GM23338 (cell line): ENCODE measurements around the gene OTOG. TPM values are rescaled to one million over a fixed set of nuclear protein-coding genes. Genes with fewer than 3 reads are reported as not detected.

Experiments
- ATAC-seq: fragments of 200-7000 bp; cut with Tn5 transposase; 3 replicates; pipeline ENCODE4 v1.9.1; 2020
- DNase-seq: peaks from one replicate; pipeline ENCODE4 v3.0.0-alpha.2; 2015; ENCODE audit warnings: low spot score
- H2AFZ ChIP-seq: fragments of 200-600 bp; sonication (generic); 2 replicates; pipeline ENCODE4 v1.8.0; 2016; ENCODE audit warnings: antibody characterized with exemption, mild to moderate bottlenecking, moderate library complexity
- H3F3A ChIP-seq: fragments of 200-600 bp; sonication (generic); replicated peaks from 2 replicates; pipeline ENCODE4 v1.8.0; 2017; ENCODE audit warnings: antibody characterized with exemption, mixed run types, low read depth
- H3K27ac ChIP-seq: fragments of 200-600 bp; sonication (generic); 2 replicates; pipeline ENCODE4 v1.6.1; 2016; ENCODE audit warnings: low read depth
- H3K27me3 ChIP-seq: fragments of 200-600 bp; sonication (generic); 2 replicates; pipeline ENCODE4 v1.8.0; 2016; ENCODE audit warnings: mild to moderate bottlenecking, mixed run types, moderate library complexity; ENCODE audit not compliant: insufficient read depth
- H3K36me3 ChIP-seq: fragments of 200-600 bp; sonication (generic); 2 replicates; pipeline ENCODE4 v1.8.0; 2016; ENCODE audit warnings: mild to moderate bottlenecking; ENCODE audit not compliant: insufficient read depth
- H3K4me1 ChIP-seq: fragments of 200-600 bp; sonication (generic); 2 replicates; pipeline ENCODE4 v1.8.0; 2016; ENCODE audit warnings: mild to moderate bottlenecking, moderate library complexity; ENCODE audit not compliant: insufficient read depth
- H3K4me2 ChIP-seq: fragments of 200-600 bp; sonication (generic); 2 replicates; pipeline ENCODE4 v1.7.1; 2017; ENCODE audit warnings: mixed run types
- H3K4me3 ChIP-seq: fragments of 200-600 bp; sonication (generic); 2 replicates; pipeline ENCODE4 v1.6.1; 2016; ENCODE audit warnings: mixed run types
- H3K79me2 ChIP-seq: fragments of 200-600 bp; sonication (generic); replicated peaks from 2 replicates; pipeline ENCODE4 v1.8.0; 2017; ENCODE audit warnings: mild to moderate bottlenecking; ENCODE audit not compliant: insufficient read depth
- H3K9me2 ChIP-seq: fragments of 200-600 bp; sonication (generic); 2 replicates; pipeline ENCODE4 v1.8.0; 2017; ENCODE audit not compliant: insufficient read depth
- H4K20me1 ChIP-seq: fragments of 200-600 bp; sonication (generic); replicated peaks from 2 replicates; pipeline ENCODE4 v1.8.0; 2017; ENCODE audit warnings: mild to moderate bottlenecking; ENCODE audit not compliant: insufficient read depth
- H3K27ac Mint-ChIP-seq: 2 replicates; pipeline ENCODE4 v1.8.0; 2020; ENCODE audit warnings: inconsistent platforms, mild to moderate bottlenecking, moderate library complexity, mixed read lengths
- H3K27me3 Mint-ChIP-seq: 3 replicates; pipeline ENCODE4 v1.8.0; 2022; ENCODE audit warnings: low read depth, mild to moderate bottlenecking, moderate library complexity, mixed read lengths, inconsistent platforms; ENCODE audit not compliant: insufficient read depth, poor library complexity
- H3K36me3 Mint-ChIP-seq: 3 replicates; pipeline ENCODE4 v1.8.0; 2021; ENCODE audit warnings: low read depth, mild to moderate bottlenecking, inconsistent platforms, moderate library complexity, mixed read lengths
- H3K4me1 Mint-ChIP-seq: 3 replicates; pipeline ENCODE4 v1.8.0; 2020; ENCODE audit warnings: mild to moderate bottlenecking, inconsistent platforms, mixed read lengths
- H3K4me3 Mint-ChIP-seq: 3 replicates; pipeline ENCODE4 v1.8.0; 2021; ENCODE audit warnings: moderate library complexity, mild to moderate bottlenecking, inconsistent platforms, mixed read lengths
- H3K9me3 Mint-ChIP-seq: 3 replicates; pipeline ENCODE4 v1.8.0; 2020; ENCODE audit warnings: moderate library complexity, mild to moderate bottlenecking, inconsistent platforms, mixed read lengths
- CREB1 ChIP-seq: fragments of 250-450 bp; sonication (Bioruptor Pico); IDR thresholded peaks from 2 replicates; pipeline ENCODE4 v1.5.0; 2020; ENCODE audit warnings: low read depth, mild to moderate bottlenecking, moderate library complexity
- CTCF ChIP-seq, 2 experiments: fragments of 200-600 bp in 1 of 2; sonication (generic) in 1 of 2; conservative IDR thresholded peaks; 2 replicates each; pipeline versions ENCODE4 v1.5.1 to v1.6.1; 2016 to 2017; ENCODE audit warnings: antibody characterized with exemption in 2 of 2, low read depth in 2 of 2, mild to moderate bottlenecking in 2 of 2, moderate library complexity in 1 of 2
- EZH2 ChIP-seq: fragments of 200-600 bp; sonication (generic); IDR thresholded peaks from one replicate; pipeline ENCODE4 v1.8.0; 2017; ENCODE audit warnings: antibody characterized with exemption, mild to moderate bottlenecking, low read depth; ENCODE audit not compliant: unreplicated experiment
- EZH2phosphoT487 ChIP-seq: fragments of 200-600 bp; sonication (generic); IDR thresholded peaks from one replicate; pipeline ENCODE4 v1.8.1; 2018; ENCODE audit warnings: antibody characterized with exemption; ENCODE audit not compliant: unreplicated experiment
- ZNF331 ChIP-seq: fragments of 250-450 bp; sonication (Bioruptor Pico); IDR thresholded peaks from 2 replicates; pipeline ENCODE4 v1.5.0; 2020; ENCODE audit warnings: low read depth, mild to moderate bottlenecking, moderate library complexity
- ZNF462 ChIP-seq: fragments of 250-450 bp; sonication (Bioruptor Pico); IDR thresholded peaks from 2 replicates; pipeline ENCODE4 v1.5.0; 2020; ENCODE audit warnings: mild to moderate bottlenecking, moderate library complexity
- polyA plus RNA-seq: library from polyadenylated mRNA; unstranded; fragments of >200 nt; fragmentation: Nextera tagmentation; extraction: Ambion mirVana; gene quantifications from 2 replicates; pipeline ENCODE4 v1.2.1, GENCODE V29; 2016
- total RNA-seq: library from RNA; depleted of rRNA; stranded (reverse); fragments of >200 nt; shearing (Covaris generic); gene quantifications from 2 replicates; pipeline ENCODE4 v1.2.3, GENCODE V29; 2014

Gene OTOG
- total and polyA plus RNA-seq, 2 experiments from 2014 or later: 0.40 to 0.52 TPM

DNA sequence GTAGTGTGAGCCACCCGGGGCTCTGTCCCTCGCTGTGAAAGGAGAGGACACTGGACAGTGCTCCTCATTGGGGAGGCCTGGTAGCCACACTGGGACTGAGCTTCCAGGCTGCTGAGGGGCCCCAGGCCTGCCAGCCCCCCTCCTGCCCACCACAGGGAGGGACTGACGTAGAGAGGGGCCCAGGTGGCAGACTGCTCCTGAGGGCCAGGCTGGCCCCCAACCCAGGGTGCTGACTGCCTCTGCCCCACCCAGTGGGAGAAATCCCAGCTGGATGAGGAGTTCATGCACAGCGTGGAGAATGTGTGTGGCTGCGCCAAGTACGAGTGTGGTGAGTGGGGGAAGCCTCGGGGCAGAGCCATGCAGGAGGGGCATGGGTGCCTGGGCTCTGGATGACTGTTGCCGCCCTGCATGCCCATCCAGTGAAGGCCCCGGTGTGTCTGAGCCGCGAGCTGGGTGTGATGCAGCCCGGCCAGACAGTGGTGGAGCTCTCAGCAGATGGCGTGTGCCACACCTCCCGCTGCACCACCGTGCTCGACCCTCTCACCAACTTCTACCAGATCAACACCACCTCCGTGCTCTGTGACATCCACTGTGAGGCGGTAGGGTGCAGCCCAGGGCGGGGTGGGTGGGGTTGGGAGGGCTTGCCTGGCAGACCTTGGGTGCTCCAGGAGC, 93.6 kb downstream of the OTOG start:
- peaks cover 4% of the 10 kb centered on the region for H3K27me3 Mint-ChIP-seq
- 0 out of 2 replicates have a peak, but pooled peaks cover 3% of the 10 kb centered on the region for H3K9me2 ChIP-seq
- no peaks in the 10 kb centered on the region for H3K36me3 Mint-ChIP-seq
- no peak overlapping the region for H2AFZ ChIP-seq
- no peak for ATAC-seq
- no peak overlapping the region for H3K27ac Mint-ChIP-seq
- H3K79me2 ChIP-seq: no peaks in the 10 kb centered on the region
- no peaks in the 10 kb centered on the region for H3K4me1 Mint-ChIP-seq
- no peak overlapping the region for H3K4me3 ChIP-seq
- H4K20me1 ChIP-seq: no peaks in the 10 kb centered on the region
- H3K9me3 Mint-ChIP-seq: no peaks in the 10 kb centered on the region
- H3K4me3 Mint-ChIP-seq: no peak overlapping the region
- H3K27me3 ChIP-seq: no peaks in the 10 kb centered on the region
- no peak for DNase-seq
- TF ChIP-seq CTCF (conservative IDR thresholded peaks at IDR 0.05; ENCODE audit: low read depth in 2 of 2): 0 out of 4 replicates have a peak, but pooled peaks of 1 of the 2 experiments have one; percentile 9
- TF ChIP-seq ZNF331: no peak
- no peaks in the 10 kb centered on the region for H3K36me3 ChIP-seq
- H3K27ac ChIP-seq: no peak overlapping the region
- no peaks in the 10 kb centered on the region for H3F3A ChIP-seq
- no peaks in the 10 kb centered on the region for H3K4me1 ChIP-seq
- H3K4me2 ChIP-seq: no peak overlapping the region

DNA sequence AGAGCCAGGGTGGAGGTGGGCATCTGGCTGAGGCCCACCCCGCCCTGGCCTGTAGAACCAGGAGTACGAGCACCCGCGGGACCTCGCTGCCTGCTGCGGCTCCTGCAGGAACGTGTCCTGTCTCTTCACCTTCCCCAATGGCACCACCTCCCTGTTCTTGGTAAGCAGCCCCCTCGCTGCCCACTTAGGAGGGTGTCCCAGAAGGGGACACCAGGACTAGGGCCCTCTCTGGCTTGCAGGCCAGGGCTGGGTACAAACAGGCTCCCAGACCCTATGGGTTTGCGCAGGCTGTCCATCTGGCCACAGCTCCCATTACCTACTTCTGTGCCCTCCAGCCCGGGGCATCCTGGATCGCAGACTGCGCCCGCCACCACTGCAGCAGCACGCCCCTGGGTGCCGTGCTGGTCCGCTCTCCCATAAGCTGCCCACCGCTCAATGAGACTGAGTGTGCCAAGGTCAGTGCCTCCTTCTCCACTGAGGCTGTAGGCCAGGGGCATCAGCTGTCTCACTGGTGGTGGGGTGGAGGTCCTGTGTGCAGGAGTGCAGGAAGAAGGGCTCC, 94.8 kb downstream of the OTOG start:
- Mint-ChIP-seq H3K4me1 (peaks cover 6% of the 10 kb centered on the region; the same call in 1 of the 3 replicates), H3K27ac (no peak overlapping the region), H3K36me3 (no peaks in the 10 kb centered on the region), H3K4me3 (no peak overlapping the region), H3K27me3 (peaks cover 2% of the 10 kb centered on the region), H3K9me3 (no peaks in the 10 kb centered on the region)
- H3K9me2 ChIP-seq: 0 out of 2 replicates have a peak, but pooled peaks cover 3% of the 10 kb centered on the region
- no peak overlapping the region for H3K4me2 ChIP-seq
- H3K27ac ChIP-seq: no peak overlapping the region
- H3K4me1 ChIP-seq: no peaks in the 10 kb centered on the region
- TF ChIP-seq CREB1 (CRISPR knock-in tag) (no peak), EZH2phosphoT487 (no peak)
- no peaks in the 10 kb centered on the region for H4K20me1 ChIP-seq
- H3K36me3 ChIP-seq: no peaks in the 10 kb centered on the region
- ATAC-seq (no peak), DNase-seq (no peak)
- no peaks in the 10 kb centered on the region for H3K79me2 ChIP-seq
- no peak overlapping the region; the same call in 1 of the 2 replicates for H2AFZ ChIP-seq
- H3F3A ChIP-seq: no peaks in the 10 kb centered on the region
- H3K4me3 ChIP-seq: no peak overlapping the region
- no peaks in the 10 kb centered on the region for H3K27me3 ChIP-seq

GRCh38 chr11:17642370-17642769, 95.3 kb downstream of the OTOG start:
- Mint-ChIP-seq H3K27ac (no peak overlapping the region), H3K27me3 (peaks cover 2% of the 10 kb centered on the region), H3K9me3 (no peaks in the 10 kb centered on the region), H3K4me3 (no peak overlapping the region), H3K4me1 (peaks cover 6% of the 10 kb centered on the region; the same call in 1 of the 3 replicates), H3K36me3 (no peaks in the 10 kb centered on the region)
- Histone ChIP-seq H3K79me2 (no peaks in the 10 kb centered on the region), H3K4me2 (no peak overlapping the region), H3K36me3 (no peaks in the 10 kb centered on the region), H4K20me1 (no peaks in the 10 kb centered on the region), H3K4me1 (no peaks in the 10 kb centered on the region), H3K27ac (no peak overlapping the region), H2AFZ (no peak overlapping the region; the same call in 1 of the 2 replicates), H3K4me3 (no peak overlapping the region), H3K27me3 (no peaks in the 10 kb centered on the region), H3F3A (no peaks in the 10 kb centered on the region), H3K9me2 (0 out of 2 replicates have a peak, but pooled peaks cover 3% of the 10 kb centered on the region)
- DNase-seq (no peak), ATAC-seq (no peak)
- TF ChIP-seq EZH2 (no peak), ZNF462 (no peak)
